ENCODE measurements around the gene PKM.
A peak's percentile ranks its signal among the peaks of the same experiment; 100 is the strongest.

The PKM gene

DNA sequence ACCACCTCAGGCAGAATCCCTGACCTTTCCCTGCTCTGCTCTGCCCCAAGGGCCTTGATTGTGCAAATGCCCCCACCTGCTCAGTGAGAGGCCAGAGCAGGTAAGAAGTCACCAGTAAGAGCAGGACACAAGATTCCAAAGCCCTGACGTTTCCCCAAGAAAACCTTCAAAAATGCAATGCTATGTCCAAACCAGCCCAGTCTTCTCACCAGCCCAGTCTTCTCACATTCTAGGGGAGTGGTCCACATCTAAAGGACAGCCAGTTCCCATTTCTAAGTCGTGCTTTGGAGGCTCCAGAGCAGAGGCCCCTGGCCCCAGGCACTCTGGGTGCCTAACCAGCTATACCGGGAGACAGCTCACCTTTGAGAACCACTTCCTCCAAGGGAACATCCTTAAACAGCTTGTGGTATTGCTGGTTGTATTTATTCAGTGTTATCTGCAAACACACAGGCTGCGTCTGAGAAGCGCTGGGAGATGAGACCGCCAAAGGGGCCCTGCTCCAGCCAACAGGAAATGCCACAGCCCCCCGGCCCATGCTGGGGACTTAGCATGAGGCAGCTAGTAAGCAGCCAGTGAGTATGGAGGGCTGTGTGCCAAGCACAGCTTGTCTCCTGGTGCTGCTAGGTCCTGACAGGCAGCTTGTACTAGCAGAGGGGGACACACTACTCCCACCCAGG lies 62.7 kb downstream of the PKM start:
- H3K27me3 ChIP-seq (ENCODE audit: insufficient read depth, poor library complexity, severe bottlenecking): no peaks in the 10 kb centered on the region
- no peak for DNase-seq (ENCODE audit: low read depth in 1 of 2, low spot score in 1 of 2)
- TF ChIP-seq POLR2AphosphoS5 (IDR thresholded peaks at IDR 0.05; ENCODE audit: low read depth) (no peak), SPI1 (IDR thresholded peaks at IDR 0.05; ENCODE audit: borderline replicate concordance, low read depth) (peak; percentile 23; the same call in 1 of the 2 replicates)
- no peak overlapping the region for H3K4me3 ChIP-seq (replicated peaks; ENCODE audit: insufficient read depth, low read length)
- H3K27ac ChIP-seq (replicated peaks): no peak overlapping the region

DNA sequence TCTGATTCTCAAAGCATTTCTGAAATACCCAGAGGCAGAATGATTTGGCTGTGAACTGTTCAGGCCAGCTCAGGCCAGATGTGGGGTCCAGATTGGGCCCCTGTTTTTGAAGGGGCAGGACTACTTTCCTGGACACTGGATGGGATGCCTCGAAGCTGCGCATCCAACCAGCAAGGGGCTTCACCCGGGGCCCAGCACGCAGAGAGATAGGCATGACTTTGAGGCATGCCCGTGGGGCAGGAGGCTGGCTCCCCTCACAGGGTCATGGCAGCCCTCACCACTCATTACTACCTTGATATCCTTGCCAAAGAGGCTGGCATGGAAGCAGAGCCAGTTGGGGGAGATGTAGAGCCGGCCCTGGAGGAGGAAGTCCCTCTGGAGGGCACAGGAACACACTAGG lies 63.5 kb downstream of the PKM start:
- no peak overlapping the region for H3K4me3 ChIP-seq (replicated peaks; ENCODE audit: insufficient read depth, low read length)
- no peak for DNase-seq (ENCODE audit: low read depth in 1 of 2, low spot score in 1 of 2)
- TF ChIP-seq SPI1 (IDR thresholded peaks at IDR 0.05; ENCODE audit: borderline replicate concordance, low read depth) (no peak), GABPA (IDR thresholded peaks at IDR 0.05; ENCODE audit: low read depth) (no peak), POLR2AphosphoS5 (IDR thresholded peaks at IDR 0.05; ENCODE audit: low read depth) (no peak)
- TF ChIP-seq, protein P1, sequence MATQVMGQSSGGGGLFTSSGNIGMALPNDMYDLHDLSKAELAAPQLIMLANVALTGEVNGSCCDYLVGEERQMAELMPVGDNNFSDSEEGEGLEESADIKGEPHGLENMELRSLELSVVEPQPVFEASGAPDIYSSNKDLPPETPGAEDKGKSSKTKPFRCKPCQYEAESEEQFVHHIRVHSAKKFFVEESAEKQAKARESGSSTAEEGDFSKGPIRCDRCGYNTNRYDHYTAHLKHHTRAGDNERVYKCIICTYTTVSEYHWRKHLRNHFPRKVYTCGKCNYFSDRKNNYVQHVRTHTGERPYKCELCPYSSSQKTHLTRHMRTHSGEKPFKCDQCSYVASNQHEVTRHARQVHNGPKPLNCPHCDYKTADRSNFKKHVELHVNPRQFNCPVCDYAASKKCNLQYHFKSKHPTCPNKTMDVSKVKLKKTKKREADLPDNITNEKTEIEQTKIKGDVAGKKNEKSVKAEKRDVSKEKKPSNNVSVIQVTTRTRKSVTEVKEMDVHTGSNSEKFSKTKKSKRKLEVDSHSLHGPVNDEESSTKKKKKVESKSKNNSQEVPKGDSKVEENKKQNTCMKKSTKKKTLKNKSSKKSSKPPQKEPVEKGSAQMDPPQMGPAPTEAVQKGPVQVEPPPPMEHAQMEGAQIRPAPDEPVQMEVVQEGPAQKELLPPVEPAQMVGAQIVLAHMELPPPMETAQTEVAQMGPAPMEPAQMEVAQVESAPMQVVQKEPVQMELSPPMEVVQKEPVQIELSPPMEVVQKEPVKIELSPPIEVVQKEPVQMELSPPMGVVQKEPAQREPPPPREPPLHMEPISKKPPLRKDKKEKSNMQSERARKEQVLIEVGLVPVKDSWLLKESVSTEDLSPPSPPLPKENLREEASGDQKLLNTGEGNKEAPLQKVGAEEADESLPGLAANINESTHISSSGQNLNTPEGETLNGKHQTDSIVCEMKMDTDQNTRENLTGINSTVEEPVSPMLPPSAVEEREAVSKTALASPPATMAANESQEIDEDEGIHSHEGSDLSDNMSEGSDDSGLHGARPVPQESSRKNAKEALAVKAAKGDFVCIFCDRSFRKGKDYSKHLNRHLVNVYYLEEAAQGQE (IDR thresholded peaks at IDR 0.05; ENCODE audit: insufficient replicate concordance, low read depth): no peak
- TF ChIP-seq, protein P2, sequence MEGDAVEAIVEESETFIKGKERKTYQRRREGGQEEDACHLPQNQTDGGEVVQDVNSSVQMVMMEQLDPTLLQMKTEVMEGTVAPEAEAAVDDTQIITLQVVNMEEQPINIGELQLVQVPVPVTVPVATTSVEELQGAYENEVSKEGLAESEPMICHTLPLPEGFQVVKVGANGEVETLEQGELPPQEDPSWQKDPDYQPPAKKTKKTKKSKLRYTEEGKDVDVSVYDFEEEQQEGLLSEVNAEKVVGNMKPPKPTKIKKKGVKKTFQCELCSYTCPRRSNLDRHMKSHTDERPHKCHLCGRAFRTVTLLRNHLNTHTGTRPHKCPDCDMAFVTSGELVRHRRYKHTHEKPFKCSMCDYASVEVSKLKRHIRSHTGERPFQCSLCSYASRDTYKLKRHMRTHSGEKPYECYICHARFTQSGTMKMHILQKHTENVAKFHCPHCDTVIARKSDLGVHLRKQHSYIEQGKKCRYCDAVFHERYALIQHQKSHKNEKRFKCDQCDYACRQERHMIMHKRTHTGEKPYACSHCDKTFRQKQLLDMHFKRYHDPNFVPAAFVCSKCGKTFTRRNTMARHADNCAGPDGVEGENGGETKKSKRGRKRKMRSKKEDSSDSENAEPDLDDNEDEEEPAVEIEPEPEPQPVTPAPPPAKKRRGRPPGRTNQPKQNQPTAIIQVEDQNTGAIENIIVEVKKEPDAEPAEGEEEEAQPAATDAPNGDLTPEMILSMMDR (IDR thresholded peaks at IDR 0.05; ENCODE audit: insufficient read depth, low read length): no peak
- H3K27ac ChIP-seq (replicated peaks): no peak overlapping the region
- no peaks in the 10 kb centered on the region for H3K27me3 ChIP-seq (ENCODE audit: insufficient read depth, poor library complexity, severe bottlenecking)

DNA sequence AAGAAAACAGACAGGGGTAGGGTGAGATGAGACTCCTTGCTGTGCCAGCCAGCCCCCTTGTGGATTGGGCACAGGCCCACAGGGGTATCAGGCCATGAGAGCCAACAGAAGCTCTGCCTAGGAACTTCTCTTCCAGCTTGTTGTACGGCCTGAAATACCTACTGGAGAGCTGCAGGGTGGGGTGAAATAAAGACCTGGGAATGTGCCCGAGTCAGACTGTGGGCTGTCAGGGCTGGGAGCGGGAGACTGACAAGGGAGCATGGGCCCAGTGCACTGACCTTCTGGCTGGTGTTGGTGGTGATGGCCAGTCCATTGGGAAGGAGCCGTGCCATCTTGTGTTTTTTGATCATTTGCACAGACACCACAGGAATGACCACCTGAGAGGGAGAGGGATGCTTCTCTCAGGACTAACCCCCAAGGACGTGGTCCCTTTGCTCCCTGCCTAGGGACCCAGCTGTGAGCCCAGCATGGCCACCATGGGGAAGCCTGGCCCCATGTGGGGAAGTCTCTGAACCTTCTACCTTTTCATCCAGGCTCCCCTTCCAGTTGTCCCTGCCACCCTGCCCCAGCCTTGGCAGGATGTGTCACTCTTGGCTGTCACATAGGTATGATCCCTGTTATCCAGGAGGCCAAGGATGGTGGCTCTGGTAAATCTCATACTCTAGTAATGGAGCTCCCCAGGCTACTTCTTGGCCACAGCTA lies 64.1 kb downstream of the PKM start:
- DNase-seq (ENCODE audit: low read depth in 1 of 2, low spot score in 1 of 2): no peak
- TF ChIP-seq POLR2AphosphoS5 (IDR thresholded peaks at IDR 0.05; ENCODE audit: low read depth) (no peak), SPI1 (IDR thresholded peaks at IDR 0.05; ENCODE audit: borderline replicate concordance, low read depth) (no peak)
- TF ChIP-seq, protein P2 (IDR thresholded peaks at IDR 0.05; ENCODE audit: insufficient read depth, low read length): no peak
- TF ChIP-seq, protein P1 (IDR thresholded peaks at IDR 0.05; ENCODE audit: insufficient replicate concordance, low read depth): no peak
- Histone ChIP-seq H3K27me3 (ENCODE audit: insufficient read depth, poor library complexity, severe bottlenecking) (no peaks in the 10 kb centered on the region), H3K27ac (replicated peaks) (no peak overlapping the region), H3K4me3 (replicated peaks; ENCODE audit: insufficient read depth, low read length) (no peak overlapping the region)

DNA sequence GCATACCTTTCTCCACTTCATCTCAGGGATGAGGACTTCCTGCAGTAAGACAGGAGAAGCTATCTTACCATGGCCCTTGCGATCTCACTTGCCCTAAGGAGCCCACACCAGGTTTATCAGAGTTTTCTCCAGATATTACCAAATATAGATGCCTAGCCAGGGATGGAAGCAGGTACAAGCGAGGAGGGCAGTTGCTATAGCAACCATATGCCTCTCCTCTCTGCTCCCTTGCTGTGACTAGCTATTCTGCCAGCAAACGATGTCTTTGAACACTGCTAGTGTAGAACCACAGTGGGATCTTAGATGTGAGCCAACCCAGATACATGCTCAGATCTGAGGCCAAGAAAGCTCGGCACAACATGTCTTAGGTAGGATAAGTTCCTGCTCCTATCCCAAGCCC lies 67.3 kb downstream of the PKM start:
- no peak overlapping the region for H3K27ac ChIP-seq (replicated peaks)
- TF ChIP-seq, protein P2 (IDR thresholded peaks at IDR 0.05; ENCODE audit: insufficient read depth, low read length): no peak
- TF ChIP-seq, protein P1 (IDR thresholded peaks at IDR 0.05; ENCODE audit: insufficient replicate concordance, low read depth): no peak
- TF ChIP-seq POLR2AphosphoS5 (IDR thresholded peaks at IDR 0.05; ENCODE audit: low read depth): no peak
- TF ChIP-seq GABPA (IDR thresholded peaks at IDR 0.05; ENCODE audit: low read depth): no peak

More for the DNA sequence above, 67.3 kb downstream of the PKM start:
- no peak for DNase-seq (ENCODE audit: low read depth in 1 of 2, low spot score in 1 of 2)
- Histone ChIP-seq H3K27me3 (ENCODE audit: insufficient read depth, poor library complexity, severe bottlenecking) (no peaks in the 10 kb centered on the region), H3K4me3 (replicated peaks; ENCODE audit: insufficient read depth, low read length) (no peak overlapping the region)
